PC-3 (cell line): ENCODE data around the gene SVIL. TPM values are rescaled to one million over a fixed set of nuclear protein-coding genes. Genes with fewer than 3 reads are reported as not detected.
A peak's percentile ranks its signal among the peaks of the same experiment; 100 is the strongest.

Experiments used
- ATAC-seq: fragments of 200-7000 bp; cut with Tn5 transposase; 2 replicates; pipeline ENCODE4 v1.9.1; 2020; ENCODE audit warnings: mild to moderate bottlenecking, moderate library complexity
- BruUV-seq: library from RNA; stranded (reverse); fragments of 400-500 nt; replicated peaks from 2 replicates; lab custom pipeline; 2021; lab: Mats Ljungman, UMichigan
- CTCF ChIA-PET: fragments of 300-600 bp; sonication (Branson Sonifier 250); formaldehyde crosslinking; loops from one replicate; lab custom pipeline; 2022; ENCODE audit warnings: antibody characterized with exemption; lab: Charles Lee
- POLR2A ChIA-PET: fragments of 300-600 bp; sonication (Branson Sonifier 250); formaldehyde crosslinking; loops from one replicate; lab custom pipeline; 2022; ENCODE audit warnings: antibody characterized with exemption; ENCODE audit not compliant: unreplicated experiment; lab: Charles Lee
- DNase-seq: peaks from one replicate; pipeline ENCODE4 v3.0.0-alpha.2; 2015
- H2AFZ ChIP-seq: fragments of 300-600 bp; sonication (generic); 2 replicates; pipeline ENCODE4 v1.6.0; 2016; ENCODE audit warnings: antibody characterized with exemption, low read length
- H3F3A ChIP-seq: fragments of 300-600 bp; sonication (generic); one replicate; pipeline ENCODE4 v1.6.0; 2017; ENCODE audit warnings: antibody characterized with exemption, low read length, control low read depth, mild to moderate bottlenecking; ENCODE audit not compliant: unreplicated experiment
- H3K27ac ChIP-seq: fragments of 300-600 bp; sonication (generic); 2 replicates; pipeline ENCODE4 v1.5.1; 2016; ENCODE audit warnings: mild to moderate bottlenecking, low read length
- H3K27me3 ChIP-seq: fragments of 300-600 bp; sonication (generic); 2 replicates; pipeline ENCODE4 v1.6.1; 2016; ENCODE audit warnings: low read length, mixed read lengths
- H3K36me3 ChIP-seq: fragments of 300-600 bp; sonication (generic); 2 replicates; pipeline ENCODE4 v1.6.1; 2016; ENCODE audit warnings: low read depth, mixed run types, low read length, mixed read lengths
- H3K4me1 ChIP-seq: fragments of 300-600 bp; sonication (generic); 2 replicates; pipeline ENCODE4 v1.5.1; 2016; ENCODE audit warnings: low read length; ENCODE audit not compliant: insufficient read depth
- H3K4me2 ChIP-seq: fragments of 300-600 bp; sonication (generic); 2 replicates; pipeline ENCODE4 v1.6.0; 2016; ENCODE audit warnings: low read length
- H3K4me3 ChIP-seq: fragments of 300-600 bp; sonication (generic); 2 replicates; pipeline ENCODE4 v1.5.1; 2016; ENCODE audit warnings: mild to moderate bottlenecking, low read length, mixed read lengths
- H3K79me2 ChIP-seq: fragments of 300-600 bp; sonication (generic); 2 replicates; pipeline ENCODE4 v1.6.1; 2017; ENCODE audit warnings: low read length, mixed read lengths
- H3K9ac ChIP-seq: fragments of 300-600 bp; sonication (generic); 2 replicates; pipeline ENCODE4 v1.6.0; 2016; ENCODE audit warnings: mild to moderate bottlenecking, low read length
- H3K9me2 ChIP-seq: fragments of 300-600 bp; sonication (generic); replicated peaks from 2 replicates; pipeline ENCODE4 v1.6.1; 2016; ENCODE audit warnings: mixed run types, low read length, mixed read lengths
- H3K9me3 ChIP-seq: fragments of 300-600 bp; sonication (generic); 2 replicates; pipeline ENCODE4 v1.6.1; 2016; ENCODE audit warnings: low read length, mixed read lengths
- H4K20me1 ChIP-seq: fragments of 300-600 bp; sonication (generic); 2 replicates; pipeline ENCODE4 v1.6.1; 2016; ENCODE audit warnings: low read length, mixed read lengths
- CTCF ChIP-seq: fragments of 300-600 bp; sonication (generic); conservative IDR thresholded peaks from 2 replicates; pipeline ENCODE4 v1.5.1; 2017; ENCODE audit warnings: antibody characterized with exemption, low read depth, mild to moderate bottlenecking, low read length
- EZH2 ChIP-seq: fragments of 300-600 bp; sonication (generic); IDR thresholded peaks from one replicate; pipeline ENCODE4 v1.6.1; 2017; ENCODE audit warnings: antibody characterized with exemption, mild to moderate bottlenecking, low read length; ENCODE audit not compliant: unreplicated experiment
- EZH2phosphoT487 ChIP-seq: fragments of 300-600 bp; sonication (generic); IDR thresholded peaks from 2 replicates; pipeline ENCODE4 v1.6.1; 2018; ENCODE audit warnings: mild to moderate bottlenecking, antibody characterized with exemption, low read length, borderline replicate concordance
- intact Hi-C: fragments of 100-400 bp; cut with micrococcal nuclease; formaldehyde crosslinking; loops from 2 replicates; pipeline ENCODE4 v1.9.0; 2023
- total RNA-seq: library from RNA; depleted of rRNA; stranded (reverse); fragments of >200 nt; gene quantifications from 2 replicates; pipeline ENCODE4 v1.2.3, GENCODE V29; 2014

The SVIL gene
- total RNA-seq, 1 experiment from 2014 or later: 19.2 TPM

DNA sequence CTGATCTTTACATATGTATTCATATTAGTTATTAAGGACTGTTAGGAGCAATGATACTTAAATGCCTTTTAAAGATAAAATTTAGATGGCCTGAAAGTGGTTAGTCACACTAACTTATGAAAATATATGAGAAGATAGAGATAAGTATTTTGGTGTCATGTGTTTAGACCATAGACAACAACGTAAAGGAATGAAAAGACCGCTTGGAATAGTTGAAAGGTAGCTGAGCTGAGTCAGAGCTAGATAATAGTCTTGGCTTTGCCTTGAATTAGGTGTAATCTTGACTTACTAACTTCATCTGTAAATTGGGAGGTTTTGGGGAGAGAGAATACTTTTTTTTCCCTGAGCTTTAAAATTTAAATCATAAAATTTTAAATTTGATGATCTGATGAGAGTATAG is 218.9 kb downstream of the SVIL start:
- no peaks in the 10 kb centered on the region for H3K9me2 ChIP-seq
- 0 out of 2 replicates have a peak, but pooled peaks cover 6% of the 10 kb centered on the region for H4K20me1 ChIP-seq
- TF ChIP-seq CTCF: no peak
- TF ChIP-seq EZH2phosphoT487: no peak
- TF ChIP-seq EZH2: no peak
- peaks cover 65% of the 10 kb centered on the region for H3K79me2 ChIP-seq
- H2AFZ ChIP-seq: no peak overlapping the region
- H3K36me3 ChIP-seq: peaks cover 17% of the 10 kb centered on the region
- no peaks in the 10 kb centered on the region for H3K9me3 ChIP-seq
- no peak overlapping the region for H3K27ac ChIP-seq
- DNase-seq: no peak
- no peak overlapping the region for H3K4me2 ChIP-seq
- no peaks in the 10 kb centered on the region for H3F3A ChIP-seq
- no peak for ATAC-seq
- 0 out of 2 replicates have a peak, but pooled peaks cover 4% of the 10 kb centered on the region for H3K4me1 ChIP-seq
- intact Hi-C loops: no loop called here
- H3K27me3 ChIP-seq: no peaks in the 10 kb centered on the region
- H3K9ac ChIP-seq: no peak overlapping the region
- CTCF ChIA-PET: interaction anchor here (0.6 kb wide), 1 partner anchor 98 kb away, joined by 4 read pairs; no protein-coding TSS in a partner anchor
- BruUV-seq: no TSS peak
- POLR2A ChIA-PET: no interaction called here
- no peak overlapping the region for H3K4me3 ChIP-seq

GRCh38 chr10:29414501-29414900 is 220.3 kb downstream of the SVIL start:
- Histone ChIP-seq H3K27ac (no peak overlapping the region), H3K4me1 (0 out of 2 replicates have a peak, but pooled peaks cover 4% of the 10 kb centered on the region), H4K20me1 (0 out of 2 replicates have a peak, but pooled peaks cover 6% of the 10 kb centered on the region), H3K79me2 (peaks cover 79% of the 10 kb centered on the region), H3K4me3 (no peak overlapping the region), H3K9ac (no peak overlapping the region), H3K36me3 (peaks cover 9% of the 10 kb centered on the region), H3K4me2 (no peak overlapping the region), H3K9me2 (no peaks in the 10 kb centered on the region), H3K27me3 (no peaks in the 10 kb centered on the region), H3K9me3 (no peaks in the 10 kb centered on the region), H2AFZ (no peak overlapping the region), H3F3A (no peaks in the 10 kb centered on the region)
- ChIA-PET CTCF (no interaction called here), POLR2A (no interaction called here)
- intact Hi-C loops: no loop called here
- DNase-seq (no peak), ATAC-seq (no peak)
- TF ChIP-seq EZH2: no peak
- TF ChIP-seq CTCF: no peak
- TF ChIP-seq EZH2phosphoT487: no peak
- no TSS peak for BruUV-seq

DNA sequence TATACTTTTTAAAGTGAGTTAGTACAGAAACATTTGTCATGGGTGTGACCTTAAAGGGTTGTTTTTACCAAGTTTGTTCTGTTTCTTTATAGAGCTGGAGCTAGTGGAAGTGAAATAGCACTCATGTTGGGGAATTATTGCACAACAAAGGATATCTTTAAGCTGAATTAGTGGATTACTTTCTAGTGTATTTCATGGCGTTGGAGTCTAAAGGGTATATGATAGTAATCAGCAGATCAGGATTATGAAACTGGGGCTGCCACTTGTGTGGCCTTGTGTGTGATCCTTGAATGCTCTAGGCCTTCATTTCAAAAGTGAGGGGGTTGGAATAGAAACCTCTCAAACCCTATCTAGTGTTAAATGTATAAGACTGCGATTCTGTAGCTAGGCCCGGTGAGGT is 222.3 kb downstream of the SVIL start:
- H3K9me2 ChIP-seq: no peaks in the 10 kb centered on the region
- peaks cover 6% of the 10 kb centered on the region for H3K36me3 ChIP-seq
- POLR2A ChIA-PET: interaction anchor here (0.7 kb wide), 1 partner anchor 595 kb away, joined by 4 read pairs; no protein-coding TSS in a partner anchor
- intact Hi-C loops: no loop called here
- peak overlapping the region; percentile 96; the same call in 1 of the 2 replicates for H3K4me2 ChIP-seq
- DNase-seq: no peak
- no peak overlapping the region for H3K4me3 ChIP-seq
- peaks cover 75% of the 10 kb centered on the region for H3K79me2 ChIP-seq
- CTCF ChIA-PET: no interaction called here
- no peak overlapping the region for H2AFZ ChIP-seq
- no peaks in the 10 kb centered on the region for H3K27me3 ChIP-seq
- TF ChIP-seq EZH2phosphoT487: no peak
- TF ChIP-seq CTCF: no peak
- no peak for TF ChIP-seq EZH2
- BruUV-seq: no TSS peak
- H3F3A ChIP-seq: no peaks in the 10 kb centered on the region
- H3K27ac ChIP-seq: no peak overlapping the region
- H3K9me3 ChIP-seq: no peaks in the 10 kb centered on the region
- 0 out of 2 replicates have a peak, but pooled peaks cover 6% of the 10 kb centered on the region for H4K20me1 ChIP-seq
- 0 out of 2 replicates have a peak, but pooled peaks cover 8% of the 10 kb centered on the region for H3K4me1 ChIP-seq
- ATAC-seq: no peak
- H3K9ac ChIP-seq: no peak overlapping the region
